PFSK-1 (cell line): ENCODE measurements around the gene MELK.

Source experiments
- TAF1 ChIP-seq: IDR thresholded peaks from 2 replicates; pipeline ENCODE4 v1.6.1; 2012; ENCODE audit warnings: low read length, control low read depth, borderline replicate concordance; ENCODE audit not compliant: insufficient read depth
- TF ChIP-seq, protein P1 (sequence below), 2 experiments: IDR thresholded peaks; 2 replicates each; pipeline versions ENCODE4 v1.6.1 to v1.8.0; 2011 to 2012; ENCODE audit warnings: low read depth in 2 of 2, low read length in 2 of 2, control low read depth in 1 of 2, inconsistent platforms in 1 of 2, mild to moderate bottlenecking in 1 of 2, moderate library complexity in 1 of 2; ENCODE audit not compliant: insufficient read depth in 1 of 2

DNA sequence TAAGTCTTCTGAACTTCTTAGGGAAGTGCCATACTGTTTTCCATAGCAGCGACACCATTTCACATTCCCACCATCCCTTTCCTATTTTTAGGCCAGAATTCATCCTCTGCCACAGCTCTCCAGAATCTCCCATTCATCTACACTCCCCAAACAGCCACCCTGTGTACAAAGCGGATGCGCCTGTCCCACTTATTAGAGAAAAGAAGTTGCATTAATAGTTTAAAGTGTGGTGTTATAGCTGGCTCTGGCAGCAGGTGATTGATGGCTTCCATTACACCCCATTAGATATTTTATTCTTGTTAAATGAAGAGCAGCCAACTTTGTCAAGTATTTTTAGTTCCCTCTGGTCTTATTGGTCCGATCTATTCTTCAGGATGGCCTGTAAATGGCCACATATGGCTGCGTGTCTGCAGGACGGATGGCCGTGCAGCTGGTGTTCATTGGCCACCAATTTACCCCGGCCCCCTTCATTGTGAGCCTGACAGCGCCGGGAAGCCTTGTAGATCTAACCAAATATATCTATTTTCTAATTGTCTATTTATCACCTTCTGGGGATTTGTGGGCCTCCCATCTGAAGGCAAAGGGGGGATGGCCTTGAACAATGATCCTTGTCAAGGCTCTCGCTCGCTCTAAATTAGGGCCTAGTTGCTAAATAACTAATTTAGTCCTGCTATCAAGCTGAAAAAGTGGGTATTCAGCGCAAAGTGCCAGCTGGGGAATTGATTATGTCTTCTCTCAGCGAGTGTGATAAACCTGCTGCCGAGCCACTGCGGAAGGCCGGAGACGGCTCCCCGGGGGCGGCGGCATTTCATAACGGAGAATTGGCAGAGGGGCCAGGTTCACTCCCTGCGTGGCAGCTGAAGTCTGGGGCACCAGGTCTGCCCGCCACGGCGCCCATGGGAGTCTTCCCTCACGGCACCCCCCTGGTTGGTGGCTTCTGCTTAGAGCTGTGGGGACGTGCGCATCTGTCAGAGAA is 141.1 kb downstream of the MELK start:
- TF ChIP-seq, protein P1, sequence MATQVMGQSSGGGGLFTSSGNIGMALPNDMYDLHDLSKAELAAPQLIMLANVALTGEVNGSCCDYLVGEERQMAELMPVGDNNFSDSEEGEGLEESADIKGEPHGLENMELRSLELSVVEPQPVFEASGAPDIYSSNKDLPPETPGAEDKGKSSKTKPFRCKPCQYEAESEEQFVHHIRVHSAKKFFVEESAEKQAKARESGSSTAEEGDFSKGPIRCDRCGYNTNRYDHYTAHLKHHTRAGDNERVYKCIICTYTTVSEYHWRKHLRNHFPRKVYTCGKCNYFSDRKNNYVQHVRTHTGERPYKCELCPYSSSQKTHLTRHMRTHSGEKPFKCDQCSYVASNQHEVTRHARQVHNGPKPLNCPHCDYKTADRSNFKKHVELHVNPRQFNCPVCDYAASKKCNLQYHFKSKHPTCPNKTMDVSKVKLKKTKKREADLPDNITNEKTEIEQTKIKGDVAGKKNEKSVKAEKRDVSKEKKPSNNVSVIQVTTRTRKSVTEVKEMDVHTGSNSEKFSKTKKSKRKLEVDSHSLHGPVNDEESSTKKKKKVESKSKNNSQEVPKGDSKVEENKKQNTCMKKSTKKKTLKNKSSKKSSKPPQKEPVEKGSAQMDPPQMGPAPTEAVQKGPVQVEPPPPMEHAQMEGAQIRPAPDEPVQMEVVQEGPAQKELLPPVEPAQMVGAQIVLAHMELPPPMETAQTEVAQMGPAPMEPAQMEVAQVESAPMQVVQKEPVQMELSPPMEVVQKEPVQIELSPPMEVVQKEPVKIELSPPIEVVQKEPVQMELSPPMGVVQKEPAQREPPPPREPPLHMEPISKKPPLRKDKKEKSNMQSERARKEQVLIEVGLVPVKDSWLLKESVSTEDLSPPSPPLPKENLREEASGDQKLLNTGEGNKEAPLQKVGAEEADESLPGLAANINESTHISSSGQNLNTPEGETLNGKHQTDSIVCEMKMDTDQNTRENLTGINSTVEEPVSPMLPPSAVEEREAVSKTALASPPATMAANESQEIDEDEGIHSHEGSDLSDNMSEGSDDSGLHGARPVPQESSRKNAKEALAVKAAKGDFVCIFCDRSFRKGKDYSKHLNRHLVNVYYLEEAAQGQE (IDR thresholded peaks at IDR 0.05; ENCODE audit: insufficient read depth in 1 of 2, low read depth in 2 of 2, low read length in 2 of 2): no peak
- no peak for TF ChIP-seq TAF1
